Effector memory CD8-positive, alpha-beta T cell (primary cell): Measurements from ENCODE around the gene TNK1.
"Not testable (repeated sequence)": the region's sequence is repeated elsewhere in the genome, so short reads cannot be mapped to it uniquely, and the experiment has no call there.

Source experiments
- ATAC-seq: fragments of 150-1000 bp; cut with Tn5 transposase; replicated peaks from 2 replicates; pipeline ENCODE4 v1.10.0; 2021; ENCODE audit warnings: mild to moderate bottlenecking, moderate library complexity
- DNase-seq, 3 experiments: peaks; one replicate each; pipeline ENCODE4 v3.0.0; 2021
- H3K27ac Mint-ChIP-seq, 2 donors: one replicate each; pipeline ENCODE4 v1.8.0; 2022; ENCODE audit warnings: mild to moderate bottlenecking in 2 of 2, mixed read lengths in 2 of 2, moderate library complexity in 2 of 2
- H3K27me3 Mint-ChIP-seq, 2 donors: one replicate each; pipeline ENCODE4 v1.8.0; 2022; ENCODE audit warnings: mixed read lengths in 2 of 2
- H3K36me3 Mint-ChIP-seq: one replicate; pipeline ENCODE4 v1.8.0; 2022; ENCODE audit warnings: mild to moderate bottlenecking, moderate library complexity, mixed read lengths; ENCODE audit not compliant: insufficient read depth
- H3K4me1 Mint-ChIP-seq, 2 donors: one replicate each; pipeline ENCODE4 v1.8.0; 2022; ENCODE audit warnings: low read depth in 2 of 2, mixed read lengths in 2 of 2
- H3K4me3 Mint-ChIP-seq, 2 donors: one replicate each; pipeline ENCODE4 v1.8.0; 2022; ENCODE audit warnings: mild to moderate bottlenecking in 2 of 2, mixed read lengths in 2 of 2, moderate library complexity in 2 of 2
- H3K9me3 Mint-ChIP-seq, 2 donors: one replicate each; pipeline ENCODE4 v1.8.0; 2022; ENCODE audit warnings: mixed read lengths in 2 of 2

Gene TNK1

GRCh38 chr17:7363311-7363710 is 17.6 kb upstream of the TNK1 start:
- ATAC-seq (no peak), DNase-seq (no peak)
- peaks cover 10 to 19% of the 10 kb centered on the region in 2 donors for H3K27me3 Mint-ChIP-seq
- H3K9me3 Mint-ChIP-seq, result no peaks in the 10 kb centered on the region
- H3K4me3 Mint-ChIP-seq, result no peak overlapping the region
- no peaks in the 10 kb centered on the region for H3K4me1 Mint-ChIP-seq
- H3K27ac Mint-ChIP-seq, result no peak overlapping the region
- no peaks in the 10 kb centered on the region for H3K36me3 Mint-ChIP-seq

DNA sequence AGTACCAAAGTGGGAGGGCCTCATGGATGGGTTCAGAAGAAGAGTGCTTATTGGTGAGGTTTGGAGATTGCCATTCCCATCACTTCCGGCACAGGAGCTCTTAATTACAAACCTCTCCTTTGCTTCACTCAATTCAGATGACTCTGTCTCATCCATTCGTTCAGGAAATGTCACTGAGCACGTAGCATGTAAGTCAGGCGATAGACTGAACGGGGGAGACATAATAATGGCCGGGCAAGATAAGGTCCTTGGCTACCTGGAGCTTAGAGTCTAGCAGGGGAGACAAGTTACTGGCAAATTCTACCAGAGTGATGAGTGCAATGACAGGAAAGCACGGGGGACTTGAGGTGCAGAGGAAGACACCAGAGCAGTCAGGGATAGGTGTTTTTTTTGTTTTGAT is 14.9 kb upstream of the TNK1 start:
- not testable (repeated sequence) for H3K9me3 Mint-ChIP-seq, H3K4me3 Mint-ChIP-seq, DNase-seq, H3K36me3 Mint-ChIP-seq, H3K4me1 Mint-ChIP-seq, ATAC-seq, H3K27ac Mint-ChIP-seq
- peaks cover 16 to 34% of the 10 kb centered on the region in 2 donors for H3K27me3 Mint-ChIP-seq

GRCh38 chr17:7367083-7367482 is 13.8 kb upstream of the TNK1 start:
- no peak for DNase-seq
- ATAC-seq, result no peak
- H3K27me3 Mint-ChIP-seq, result peaks cover 7 to 26% of the 10 kb centered on the region in 2 donors
- no peaks in the 10 kb centered on the region for H3K4me1 Mint-ChIP-seq
- no peaks in the 10 kb centered on the region for H3K9me3 Mint-ChIP-seq
- H3K36me3 Mint-ChIP-seq, result no peaks in the 10 kb centered on the region
- H3K4me3 Mint-ChIP-seq, result no peak overlapping the region
- H3K27ac Mint-ChIP-seq, result no peak overlapping the region

- DNase-seq (no peak), ATAC-seq (no peak)
- H3K36me3 Mint-ChIP-seq, result no peaks in the 10 kb centered on the region
- H3K27me3 Mint-ChIP-seq, result peaks cover 5 to 21% of the 10 kb centered on the region in 2 donors
- H3K4me3 Mint-ChIP-seq, result no peak overlapping the region
- H3K4me1 Mint-ChIP-seq, result no peaks in the 10 kb centered on the region
- no peaks in the 10 kb centered on the region for H3K9me3 Mint-ChIP-seq
- H3K27ac Mint-ChIP-seq, result no peak overlapping the region
These were observed 12.8 kb upstream of the TNK1 start for GRCh38 chr17:7367918-7368598.

DNA sequence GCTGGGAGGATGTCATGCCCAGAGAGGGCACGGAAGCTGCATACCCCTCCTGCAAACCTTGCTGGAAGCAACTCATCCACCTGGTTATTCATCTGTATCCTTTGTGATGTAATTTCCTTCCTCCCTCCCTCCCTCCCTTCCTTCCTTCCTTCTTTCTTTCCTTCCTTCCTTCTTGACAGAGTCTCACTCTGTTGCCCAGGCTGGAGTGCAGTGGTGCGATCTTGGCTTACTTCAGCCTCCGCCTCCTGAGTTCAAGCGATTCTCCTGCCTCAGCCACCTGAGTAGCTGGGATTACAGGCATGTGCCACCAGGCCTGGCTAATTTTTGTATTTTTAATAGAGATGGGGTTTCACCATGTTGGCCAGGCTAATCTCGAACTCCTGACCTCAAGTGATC is 12.3 kb upstream of the TNK1 start:
- H3K36me3 Mint-ChIP-seq, H3K27ac Mint-ChIP-seq, H3K4me1 Mint-ChIP-seq, ATAC-seq, H3K4me3 Mint-ChIP-seq, H3K9me3 Mint-ChIP-seq, DNase-seq: not testable (repeated sequence)
- peaks cover 5 to 21% of the 10 kb centered on the region in 2 donors for H3K27me3 Mint-ChIP-seq

DNA sequence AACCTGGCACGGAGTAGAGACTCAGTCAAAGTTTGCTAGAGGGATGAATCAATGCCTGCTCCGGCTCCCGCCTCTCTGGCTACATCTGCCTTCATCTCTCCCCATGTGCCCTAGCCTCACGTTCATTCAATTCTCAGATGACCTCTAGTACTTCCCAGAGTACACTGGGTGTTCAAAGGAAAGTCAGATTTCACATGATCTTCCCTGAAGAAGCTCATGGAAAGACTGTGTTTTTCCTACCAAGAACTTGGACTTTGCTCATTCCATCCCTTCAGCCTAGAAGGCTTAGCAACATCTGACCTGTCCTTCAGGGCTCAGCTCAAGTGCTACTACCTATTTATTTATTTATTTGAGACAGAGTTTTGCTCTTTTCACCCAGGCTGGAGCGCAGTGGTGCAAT is 11.1 kb upstream of the TNK1 start:
- H3K27me3 Mint-ChIP-seq, result peaks cover 5 to 21% of the 10 kb centered on the region in 2 donors
- ATAC-seq, result no peak
- no peak overlapping the region for H3K4me3 Mint-ChIP-seq
- no peak for DNase-seq
- H3K36me3 Mint-ChIP-seq, result peaks cover 2% of the 10 kb centered on the region
- H3K27ac Mint-ChIP-seq, result no peak overlapping the region
- no peaks in the 10 kb centered on the region for H3K9me3 Mint-ChIP-seq
- no peaks in the 10 kb centered on the region for H3K4me1 Mint-ChIP-seq

GRCh38 chr17:7370853-7371252 is 10.0 kb upstream of the TNK1 start:
- H3K27ac Mint-ChIP-seq, result no peak overlapping the region
- peaks cover 2% of the 10 kb centered on the region for H3K36me3 Mint-ChIP-seq
- no peaks in the 10 kb centered on the region for H3K9me3 Mint-ChIP-seq
- DNase-seq (no peak), ATAC-seq (no peak)
- no peaks in the 10 kb centered on the region for H3K4me1 Mint-ChIP-seq
- H3K4me3 Mint-ChIP-seq, result no peak overlapping the region
- peaks cover 5 to 16% of the 10 kb centered on the region in 2 donors for H3K27me3 Mint-ChIP-seq

DNA sequence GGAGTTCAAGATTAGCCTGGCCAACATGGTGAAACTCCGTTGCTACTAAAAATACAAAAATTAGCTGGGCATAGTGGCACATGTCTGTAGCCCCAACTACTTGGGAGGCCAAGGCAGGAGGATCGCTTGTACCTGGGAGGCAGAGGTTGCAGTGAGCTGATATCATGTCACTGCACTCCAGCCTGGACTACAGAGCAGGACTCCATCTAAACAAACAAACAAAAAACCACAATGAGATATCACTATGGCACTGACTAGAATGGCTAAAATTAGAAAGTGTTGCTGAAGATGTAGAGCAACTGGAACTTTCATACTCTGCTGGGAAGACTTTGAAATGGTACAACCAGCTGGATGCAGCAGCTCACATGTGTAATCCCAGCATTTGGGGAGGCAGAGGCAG is 6.5 kb upstream of the TNK1 start:
- Mint-ChIP-seq H3K4me3 (no peak overlapping the region), H3K36me3 (peaks cover 2% of the 10 kb centered on the region), H3K27me3 (peaks cover 15 to 26% of the 10 kb centered on the region in 2 donors), H3K27ac (peak overlapping the region in 1 of 2 donors; percentile 20), H3K4me1 (no peaks in the 10 kb centered on the region), H3K9me3 (no peaks in the 10 kb centered on the region)
- DNase-seq (no peak), ATAC-seq (no peak)

DNA sequence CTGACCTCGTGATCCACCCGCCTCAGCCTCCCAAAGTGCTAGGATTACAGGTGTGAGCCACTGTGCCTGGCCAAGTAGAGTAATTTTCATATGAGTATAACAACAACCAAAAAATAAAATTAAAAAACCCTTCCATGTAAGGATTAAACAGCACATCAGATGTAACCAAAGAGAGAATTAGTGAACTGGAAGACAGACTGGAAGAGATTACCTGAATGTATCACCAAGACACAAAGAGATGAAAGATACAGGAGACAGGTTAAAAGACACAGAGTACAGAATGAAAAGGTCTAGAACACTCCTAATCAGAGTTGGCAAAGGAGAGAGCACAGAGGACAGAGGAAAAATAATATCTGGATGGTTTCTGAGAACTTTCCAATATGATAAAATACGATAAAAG is 1.8 kb upstream of the TNK1 start:
- peaks cover 10% of the 10 kb centered on the region for H3K36me3 Mint-ChIP-seq
- DNase-seq, result no peak
- no peak overlapping the region for H3K27ac Mint-ChIP-seq
- ATAC-seq, result no peak
- H3K9me3 Mint-ChIP-seq, result no peaks in the 10 kb centered on the region
- peaks cover 0 to 3% of the 10 kb centered on the region in 2 donors for H3K4me1 Mint-ChIP-seq
- H3K27me3 Mint-ChIP-seq, result peaks cover 41 to 43% of the 10 kb centered on the region in 2 donors
- no peak overlapping the region for H3K4me3 Mint-ChIP-seq

- Mint-ChIP-seq H3K4me3 (no peak overlapping the region), H3K27me3 (peaks cover 41 to 43% of the 10 kb centered on the region in 2 donors)
These were observed 568 bp upstream of the TNK1 start for GRCh38 chr17:7380321-7380720.

DNA sequence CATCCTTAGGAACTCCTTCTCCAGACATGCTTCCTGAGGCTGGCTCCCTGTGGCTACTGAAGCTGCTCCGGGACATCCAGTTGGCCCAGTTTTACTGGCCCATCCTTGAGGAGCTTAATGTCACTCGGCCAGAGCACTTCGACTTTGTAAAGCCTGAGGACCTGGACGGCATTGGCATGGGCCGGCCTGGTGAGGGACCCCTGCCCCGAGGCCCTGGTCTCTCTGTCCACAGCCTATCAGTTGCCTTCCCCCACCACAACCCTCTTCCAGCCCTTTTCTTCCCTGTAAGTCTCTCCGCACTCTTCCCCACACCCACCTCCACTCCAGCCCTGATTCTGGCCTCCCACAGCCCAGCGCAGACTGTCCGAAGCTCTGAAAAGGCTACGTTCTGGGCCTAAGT is 2.0 kb downstream of the TNK1 start:
- peaks cover 29 to 43% of the 10 kb centered on the region in 2 donors for H3K27me3 Mint-ChIP-seq
- no peak overlapping the region for H3K27ac Mint-ChIP-seq
- DNase-seq (no peak), ATAC-seq (no peak)
- H3K9me3 Mint-ChIP-seq, result no peaks in the 10 kb centered on the region
- H3K36me3 Mint-ChIP-seq, result peaks cover 13% of the 10 kb centered on the region
- peak overlapping the region; percentile 65 to 71 for H3K4me3 Mint-ChIP-seq
- peaks cover 5 to 9% of the 10 kb centered on the region in 2 donors for H3K4me1 Mint-ChIP-seq

More at GRCh38 chr17:7380321-7380720, 568 bp upstream of the TNK1 start:
- Mint-ChIP-seq H3K9me3 (no peaks in the 10 kb centered on the region), H3K36me3 (peaks cover 8% of the 10 kb centered on the region), H3K27ac (no peak overlapping the region), H3K4me1 (peaks cover 5 to 7% of the 10 kb centered on the region in 2 donors)
- no peak for ATAC-seq
- DNase-seq, result no peak

DNA sequence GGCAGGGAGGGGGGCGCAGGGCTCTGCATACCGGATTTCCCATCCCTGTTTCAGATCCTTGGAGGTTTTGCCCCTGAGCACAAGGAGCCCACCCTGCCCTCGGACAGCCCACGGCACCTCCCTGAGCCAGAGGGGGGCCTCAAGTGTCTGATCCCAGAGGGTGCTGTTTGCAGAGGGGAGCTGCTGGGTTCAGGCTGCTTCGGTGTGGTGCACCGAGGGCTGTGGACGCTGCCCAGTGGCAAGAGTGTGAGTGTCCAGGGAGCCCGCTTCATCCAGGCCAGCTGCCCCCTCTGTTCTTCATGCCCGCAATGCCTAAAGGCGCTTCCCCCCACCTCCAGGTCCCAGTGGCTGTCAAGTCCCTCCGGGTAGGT is 2.5 kb downstream of the TNK1 start:
- Mint-ChIP-seq H3K4me1 (peaks cover 5 to 9% of the 10 kb centered on the region in 2 donors), H3K36me3 (peaks cover 13% of the 10 kb centered on the region), H3K4me3 (peak overlapping the region; percentile 65 to 71), H3K27ac (no peak overlapping the region), H3K27me3 (peaks cover 25 to 43% of the 10 kb centered on the region in 2 donors), H3K9me3 (no peaks in the 10 kb centered on the region)
- no peak for DNase-seq
- no peak for ATAC-seq

DNA sequence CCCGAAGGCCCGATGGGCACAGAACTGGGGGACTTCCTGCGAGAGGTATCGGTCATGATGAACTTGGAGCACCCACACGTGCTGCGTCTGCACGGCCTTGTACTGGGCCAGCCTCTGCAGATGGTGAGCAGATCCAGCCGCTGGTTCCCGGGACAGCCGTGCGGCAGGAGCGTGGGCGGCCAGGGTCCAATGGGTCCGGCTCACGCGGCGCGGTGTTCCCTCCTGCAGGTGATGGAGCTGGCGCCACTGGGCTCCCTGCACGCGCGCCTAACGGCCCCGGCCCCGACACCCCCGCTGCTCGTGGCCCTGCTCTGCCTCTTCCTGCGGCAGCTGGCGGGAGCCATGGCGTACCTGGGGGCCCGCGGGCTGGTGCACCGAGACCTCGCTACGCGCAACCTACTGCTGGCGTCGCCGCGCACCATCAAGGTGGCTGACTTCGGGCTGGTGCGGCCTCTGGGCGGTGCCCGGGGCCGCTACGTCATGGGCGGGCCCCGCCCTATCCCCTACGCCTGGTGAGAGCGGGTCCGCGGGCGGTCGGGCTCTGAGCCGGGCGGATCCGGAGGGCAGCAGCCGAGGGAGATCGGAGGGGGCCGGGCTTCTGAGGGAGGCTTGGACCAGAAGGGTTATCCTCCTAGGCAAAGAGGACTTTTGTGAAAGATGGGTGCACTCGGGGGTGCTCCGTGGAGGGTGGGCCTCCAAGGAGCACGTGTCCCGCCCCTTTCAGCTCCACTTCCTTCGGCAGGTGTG is 3.0 kb downstream of the TNK1 start:
- peak; percentile 66 to 74 (median 73) for DNase-seq
- peak overlapping the region; percentile 70 to 72 for H3K27ac Mint-ChIP-seq
- H3K4me1 Mint-ChIP-seq, result peaks cover 5 to 9% of the 10 kb centered on the region in 2 donors
- H3K9me3 Mint-ChIP-seq, result no peaks in the 10 kb centered on the region
- H3K36me3 Mint-ChIP-seq, result peaks cover 13% of the 10 kb centered on the region
- H3K27me3 Mint-ChIP-seq, result peaks cover 24 to 39% of the 10 kb centered on the region in 2 donors
- ATAC-seq, result peak; percentile 96
- H3K4me3 Mint-ChIP-seq, result peak overlapping the region; percentile 65 to 71
